ENCODE results near the gene ST7.
"Not testable (repeated sequence)": the region's sequence is repeated elsewhere in the genome, so short reads cannot be mapped to it uniquely, and the experiment has no call there.

DNA sequence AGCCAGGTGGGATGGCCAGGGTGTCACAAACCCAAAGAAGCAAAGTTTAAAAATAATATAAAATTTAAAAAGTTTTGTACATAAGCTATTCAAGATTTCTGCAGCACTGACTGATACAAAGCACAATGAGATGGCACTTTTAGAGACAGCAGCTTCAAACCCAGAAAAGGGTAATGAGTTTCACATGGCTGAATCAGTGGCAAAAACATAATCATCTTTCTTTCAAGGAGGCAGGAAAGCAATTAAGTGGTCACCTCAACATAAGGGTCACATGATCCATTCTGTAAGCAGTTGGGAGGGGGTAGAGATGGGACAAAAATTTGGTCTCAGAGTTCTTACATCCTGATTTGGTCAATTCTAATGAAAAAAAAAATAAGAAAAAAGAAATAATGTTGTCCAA is 17.9 kb downstream of the ST7 start:
- TF ChIP-seq, protein P1, sequence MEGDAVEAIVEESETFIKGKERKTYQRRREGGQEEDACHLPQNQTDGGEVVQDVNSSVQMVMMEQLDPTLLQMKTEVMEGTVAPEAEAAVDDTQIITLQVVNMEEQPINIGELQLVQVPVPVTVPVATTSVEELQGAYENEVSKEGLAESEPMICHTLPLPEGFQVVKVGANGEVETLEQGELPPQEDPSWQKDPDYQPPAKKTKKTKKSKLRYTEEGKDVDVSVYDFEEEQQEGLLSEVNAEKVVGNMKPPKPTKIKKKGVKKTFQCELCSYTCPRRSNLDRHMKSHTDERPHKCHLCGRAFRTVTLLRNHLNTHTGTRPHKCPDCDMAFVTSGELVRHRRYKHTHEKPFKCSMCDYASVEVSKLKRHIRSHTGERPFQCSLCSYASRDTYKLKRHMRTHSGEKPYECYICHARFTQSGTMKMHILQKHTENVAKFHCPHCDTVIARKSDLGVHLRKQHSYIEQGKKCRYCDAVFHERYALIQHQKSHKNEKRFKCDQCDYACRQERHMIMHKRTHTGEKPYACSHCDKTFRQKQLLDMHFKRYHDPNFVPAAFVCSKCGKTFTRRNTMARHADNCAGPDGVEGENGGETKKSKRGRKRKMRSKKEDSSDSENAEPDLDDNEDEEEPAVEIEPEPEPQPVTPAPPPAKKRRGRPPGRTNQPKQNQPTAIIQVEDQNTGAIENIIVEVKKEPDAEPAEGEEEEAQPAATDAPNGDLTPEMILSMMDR (conservative IDR thresholded peaks at IDR 0.05; ENCODE audit: low read length), result not testable (repeated sequence)
- TF ChIP-seq EZH2phosphoT487 (IDR thresholded peaks at IDR 0.05; ENCODE audit: borderline replicate concordance), result not testable (repeated sequence)
